ENCODE results near the gene TYROBP. TPM values are rescaled to one million over a fixed set of nuclear protein-coding genes. Genes with fewer than 3 reads are reported as not detected.
"Not testable (repeated sequence)": the region's sequence is repeated elsewhere in the genome, so short reads cannot be mapped to it uniquely, and the experiment has no call there.

The TYROBP gene
- polyA plus RNA-seq, 12 donors = 11.8 to 33.6 (median 12.5) TPM; not detected in 1

- no peak for DNase-seq
Observed at GRCh38 chr19:35902870-35903475, 5.1 kb downstream of the TYROBP start.

- no peak for DNase-seq
Observed at GRCh38 chr19:35901854-35902661, 6.0 kb downstream of the TYROBP start, which contains the start of gene HCST. TSS of gene HCST (plus strand) at chr19:35902529. CDS start at chr19:35902594, 65 bp downstream.

GRCh38 chr19:35901055-35901644 lies 6.9 kb downstream of the TYROBP start:
- no peak for DNase-seq

GRCh38 chr19:35899547-35900214 lies 8.4 kb downstream of the TYROBP start:
- peak; percentile 87 for DNase-seq

GRCh38 chr19:35898499-35898809 lies 9.6 kb downstream of the TYROBP start:
- no peak for DNase-seq

GRCh38 chr19:35897706-35898451 lies 10.2 kb downstream of the TYROBP start:
- DNase-seq = no peak

GRCh38 chr19:35896643-35897040 lies 11.5 kb downstream of the TYROBP start:
- DNase-seq = no peak

GRCh38 chr19:35895911-35896642 lies 12.0 kb downstream of the TYROBP start:
- DNase-seq = no peak

- DNase-seq = no peak
Observed at GRCh38 chr19:35894342-35894741, 13.8 kb downstream of the TYROBP start.

GRCh38 chr19:35891819-35892218 lies 16.3 kb downstream of the TYROBP start:
- not testable (repeated sequence) for DNase-seq

GRCh38 chr19:35890113-35890650 lies 17.9 kb downstream of the TYROBP start:
- no peak for DNase-seq

GRCh38 chr19:35889370-35890112 lies 18.6 kb downstream of the TYROBP start:
- no peak for DNase-seq

GRCh38 chr19:35888398-35888797 lies 19.7 kb downstream of the TYROBP start:
- no peak for DNase-seq

GRCh38 chr19:35887197-35887596 lies 20.9 kb downstream of the TYROBP start:
- DNase-seq = no peak

GRCh38 chr19:35885904-35886303 lies 22.2 kb downstream of the TYROBP start:
- DNase-seq = no peak

GRCh38 chr19:35885225-35885738 lies 22.8 kb downstream of the TYROBP start:
- DNase-seq = no peak

GRCh38 chr19:35883882-35884281 lies 24.2 kb downstream of the TYROBP start:
- no peak for DNase-seq

- peak; percentile 78 for DNase-seq
Observed at GRCh38 chr19:35882114-35882832, 25.8 kb downstream of the TYROBP start.

- DNase-seq = peak; percentile 85
Observed at GRCh38 chr19:35879770-35880317, 28.3 kb downstream of the TYROBP start.

All from muscle of arm (tissue), 12 donors.